ENCODE data around the gene HARBI1.
A peak's percentile ranks its signal among the peaks of the same experiment; 100 is the strongest.

Gene HARBI1

GRCh38 chr11:46641639-46642038 lies 24.6 kb upstream of the HARBI1 start:
- Mint-ChIP-seq H3K36me3 (peaks cover 63% of the 10 kb centered on the region), H3K27ac (no peak overlapping the region), H3K9me3 (no peaks in the 10 kb centered on the region), H3K27me3 (no peaks in the 10 kb centered on the region), H3K4me1 (no peaks in the 10 kb centered on the region), H3K4me3 (no peak overlapping the region)
- ATAC-seq: no peak

- Mint-ChIP-seq H3K4me3 (no peak overlapping the region), H3K27ac (no peak overlapping the region), H3K4me1 (no peaks in the 10 kb centered on the region), H3K9me3 (no peaks in the 10 kb centered on the region), H3K36me3 (peaks cover 58% of the 10 kb centered on the region), H3K27me3 (no peaks in the 10 kb centered on the region)
- ATAC-seq: no peak
Observed at GRCh38 chr11:46640036-46640788, 23.2 kb upstream of the HARBI1 start.

GRCh38 chr11:46639197-46639839 lies 22.3 kb upstream of the HARBI1 start:
- no peak overlapping the region for H3K27ac Mint-ChIP-seq
- no peak overlapping the region for H3K4me3 Mint-ChIP-seq
- ATAC-seq: no peak
- H3K27me3 Mint-ChIP-seq: no peaks in the 10 kb centered on the region
- no peaks in the 10 kb centered on the region for H3K9me3 Mint-ChIP-seq
- no peaks in the 10 kb centered on the region for H3K4me1 Mint-ChIP-seq
- peaks cover 51% of the 10 kb centered on the region for H3K36me3 Mint-ChIP-seq

- Mint-ChIP-seq H3K27me3 (no peaks in the 10 kb centered on the region), H3K36me3 (peaks cover 41% of the 10 kb centered on the region), H3K27ac (no peak overlapping the region), H3K9me3 (no peaks in the 10 kb centered on the region), H3K4me1 (no peaks in the 10 kb centered on the region), H3K4me3 (no peak overlapping the region)
- ATAC-seq: no peak
Observed at GRCh38 chr11:46637546-46637945, 20.5 kb upstream of the HARBI1 start.

GRCh38 chr11:46635557-46636139 lies 18.6 kb upstream of the HARBI1 start:
- Mint-ChIP-seq H3K9me3 (no peaks in the 10 kb centered on the region), H3K4me3 (no peak overlapping the region), H3K27me3 (no peaks in the 10 kb centered on the region), H3K4me1 (no peaks in the 10 kb centered on the region), H3K36me3 (peaks cover 50% of the 10 kb centered on the region), H3K27ac (no peak overlapping the region)
- no peak for ATAC-seq

- Mint-ChIP-seq H3K27ac (no peak overlapping the region), H3K4me1 (no peaks in the 10 kb centered on the region), H3K27me3 (no peaks in the 10 kb centered on the region), H3K4me3 (no peak overlapping the region), H3K36me3 (peaks cover 34% of the 10 kb centered on the region), H3K9me3 (no peaks in the 10 kb centered on the region)
- no peak for ATAC-seq
Observed at GRCh38 chr11:46633291-46634217, 16.5 kb upstream of the HARBI1 start.

- H3K4me1 Mint-ChIP-seq: no peaks in the 10 kb centered on the region
- peaks cover 27% of the 10 kb centered on the region for H3K36me3 Mint-ChIP-seq
- no peaks in the 10 kb centered on the region for H3K27me3 Mint-ChIP-seq
- no peaks in the 10 kb centered on the region for H3K9me3 Mint-ChIP-seq
- ATAC-seq: no peak
- H3K27ac Mint-ChIP-seq: no peak overlapping the region
- no peak overlapping the region for H3K4me3 Mint-ChIP-seq
Observed at GRCh38 chr11:46632502-46632901, 15.5 kb upstream of the HARBI1 start.

GRCh38 chr11:46631676-46632075 lies 14.6 kb upstream of the HARBI1 start:
- H3K27me3 Mint-ChIP-seq: no peaks in the 10 kb centered on the region
- H3K9me3 Mint-ChIP-seq: no peaks in the 10 kb centered on the region
- no peak overlapping the region for H3K4me3 Mint-ChIP-seq
- H3K27ac Mint-ChIP-seq: no peak overlapping the region
- H3K4me1 Mint-ChIP-seq: no peaks in the 10 kb centered on the region
- ATAC-seq: no peak
- H3K36me3 Mint-ChIP-seq: peaks cover 25% of the 10 kb centered on the region

GRCh38 chr11:46630237-46630636 lies 13.2 kb upstream of the HARBI1 start:
- no peaks in the 10 kb centered on the region for H3K4me1 Mint-ChIP-seq
- H3K36me3 Mint-ChIP-seq: peaks cover 26% of the 10 kb centered on the region
- H3K9me3 Mint-ChIP-seq: no peaks in the 10 kb centered on the region
- no peak for ATAC-seq
- H3K27ac Mint-ChIP-seq: no peak overlapping the region
- no peak overlapping the region for H3K4me3 Mint-ChIP-seq
- H3K27me3 Mint-ChIP-seq: no peaks in the 10 kb centered on the region

- Mint-ChIP-seq H3K36me3 (peaks cover 37% of the 10 kb centered on the region), H3K27me3 (no peaks in the 10 kb centered on the region), H3K4me3 (no peak overlapping the region), H3K27ac (no peak overlapping the region), H3K9me3 (no peaks in the 10 kb centered on the region), H3K4me1 (no peaks in the 10 kb centered on the region)
- ATAC-seq: no peak
Observed at GRCh38 chr11:46628961-46629360, 11.9 kb upstream of the HARBI1 start.

GRCh38 chr11:46625406-46625805 lies 8.4 kb upstream of the HARBI1 start:
- Mint-ChIP-seq H3K9me3 (no peaks in the 10 kb centered on the region), H3K4me3 (no peak overlapping the region), H3K27me3 (no peaks in the 10 kb centered on the region), H3K27ac (no peak overlapping the region), H3K4me1 (peaks cover 2% of the 10 kb centered on the region), H3K36me3 (peaks cover 34% of the 10 kb centered on the region)
- ATAC-seq: no peak

- peaks cover 16% of the 10 kb centered on the region for H3K36me3 Mint-ChIP-seq
- no peaks in the 10 kb centered on the region for H3K9me3 Mint-ChIP-seq
- peak overlapping the region; percentile 100 for H3K27ac Mint-ChIP-seq
- H3K27me3 Mint-ChIP-seq: no peaks in the 10 kb centered on the region
- ATAC-seq: no peak
- H3K4me3 Mint-ChIP-seq: no peak overlapping the region
- H3K4me1 Mint-ChIP-seq: peaks cover 40% of the 10 kb centered on the region
Observed at GRCh38 chr11:46618837-46619236, 1.8 kb upstream of the HARBI1 start.

GRCh38 chr11:46617972-46618314 lies 916 bp upstream of the HARBI1 start:
- no peak for ATAC-seq
- Mint-ChIP-seq H3K36me3 (peaks cover 16% of the 10 kb centered on the region), H3K9me3 (no peaks in the 10 kb centered on the region), H3K4me1 (peaks cover 40% of the 10 kb centered on the region), H3K27me3 (no peaks in the 10 kb centered on the region), H3K4me3 (peak overlapping the region; percentile 99), H3K27ac (peak overlapping the region; percentile 100)

- Mint-ChIP-seq H3K4me1 (peaks cover 41% of the 10 kb centered on the region), H3K36me3 (peaks cover 7% of the 10 kb centered on the region), H3K27me3 (no peaks in the 10 kb centered on the region), H3K9me3 (no peaks in the 10 kb centered on the region), H3K4me3 (peak overlapping the region; percentile 99), H3K27ac (peak overlapping the region; percentile 100)
- ATAC-seq: no peak
Observed at GRCh38 chr11:46616551-46617133, 385 bp downstream of the HARBI1 start.

- no peaks in the 10 kb centered on the region for H3K36me3 Mint-ChIP-seq
- H3K27ac Mint-ChIP-seq: no peak overlapping the region
- H3K9me3 Mint-ChIP-seq: no peaks in the 10 kb centered on the region
- H3K27me3 Mint-ChIP-seq: no peaks in the 10 kb centered on the region
- H3K4me3 Mint-ChIP-seq: no peak overlapping the region
- peaks cover 45% of the 10 kb centered on the region for H3K4me1 Mint-ChIP-seq
- no peak for ATAC-seq
Observed at GRCh38 chr11:46615756-46616155, 1.3 kb downstream of the HARBI1 start.

Measured in stimulated activated memory B cell treated with anti-CD40 and anti-IgM and Interleukin-4, amounts not matched to agents 10 μg/mL and 1 μg/mL and 100 μg/mL, for 72 hours (primary cell).